ENCODE data around the gene TOP2A.

GRCh38 chr17:40454613-40454995 lies 36.9 kb upstream of the TOP2A start:
- TF ChIP-seq RAD21 (conservative IDR thresholded peaks at IDR 0.05): no peak
- TF ChIP-seq CTCF (IDR thresholded peaks at IDR 0.05; ENCODE audit: poor library complexity, severe bottlenecking): no peak
- TF ChIP-seq EZH2 (IDR thresholded peaks at IDR 0.05; ENCODE audit: borderline replicate concordance, insufficient read depth, low read length, poor library complexity, severe bottlenecking): no peak
- no peak for TF ChIP-seq POLR2AphosphoS5 (IDR thresholded peaks at IDR 0.05)
- TF ChIP-seq TAF1 (IDR thresholded peaks at IDR 0.05; ENCODE audit: low read depth): no peak

Measured in neural cell (in vitro differentiated cells).